H1 (cell line): ENCODE measurements around the gene PARG. TPM values are rescaled to one million over a fixed set of nuclear protein-coding genes. Genes with fewer than 3 reads are reported as not detected.

Experiments
- CTCF ChIA-PET: fragments of 300-600 bp; sonication (Branson Sonifier 250); formaldehyde crosslinking; loops from one replicate; lab custom pipeline; 2021; ENCODE audit not compliant: partially characterized antibody; lab: Charles Lee
- POLR2A ChIA-PET: fragments of 300-600 bp; sonication (Branson Sonifier 250); formaldehyde crosslinking; loops from one replicate; lab custom pipeline; 2021; ENCODE audit warnings: inconsistent platforms; ENCODE audit not compliant: partially characterized antibody; lab: Charles Lee
- DNase-seq, 2 experiments: peaks; one replicate each; pipeline versions ENCODE4 v3.0.0 to v3.0.0-alpha.2; 2010 to 2022; ENCODE audit warnings: low spot score in 2 of 2, low read depth in 1 of 2, mixed read lengths in 1 of 2
- FAIRE-seq: peaks from 2 replicates; lab custom pipeline; 2011; peaks lifted over from hg19 to GRCh38; lab: Jason Lieb, UNC
- H2AFZ ChIP-seq: 2 replicates; pipeline ENCODE4 v1.8.1; 2012; ENCODE audit warnings: low read length, inconsistent platforms
- H2AK5ac ChIP-seq: 2 replicates; pipeline ENCODE4 v1.6.1; 2013; ENCODE audit warnings: low read depth, low read length
- H2BK120ac ChIP-seq: replicated peaks from 2 replicates; pipeline ENCODE3; 2013; ENCODE audit warnings: low read depth, low read length, inconsistent platforms
- H2BK12ac ChIP-seq: 2 replicates; pipeline ENCODE4 v1.6.1; 2013; ENCODE audit warnings: low read depth, low read length
- H2BK15ac ChIP-seq: 2 replicates; pipeline ENCODE4 v1.6.1; 2013; ENCODE audit warnings: low read length
- H2BK20ac ChIP-seq: 2 replicates; pipeline ENCODE4 v1.6.1; 2013; ENCODE audit warnings: low read length
- H2BK5ac ChIP-seq: 2 replicates; pipeline ENCODE4 v1.6.1; 2013; ENCODE audit warnings: low read depth, low read length
- H3K14ac ChIP-seq: 2 replicates; pipeline ENCODE4 v1.6.1; 2013; ENCODE audit warnings: inconsistent platforms; ENCODE audit not compliant: insufficient read length
- H3K18ac ChIP-seq: 2 replicates; pipeline ENCODE4 v1.6.1; 2013; ENCODE audit warnings: low read length; ENCODE audit errors: extremely low read depth
- H3K23ac ChIP-seq: 2 replicates; pipeline ENCODE4 v1.6.1; 2013; ENCODE audit warnings: inconsistent platforms; ENCODE audit not compliant: insufficient read length
- H3K23me2 ChIP-seq: 2 replicates; pipeline ENCODE4 v1.6.1; 2013; ENCODE audit warnings: low read depth, low read length
- H3K27ac ChIP-seq: 2 replicates; pipeline ENCODE4 v1.6.1; 2011; ENCODE audit warnings: low read depth, low read length, inconsistent platforms
- H3K27me3 ChIP-seq, 4 experiments: replicated peaks in 1 of 4; 1 replicate in 1 of 4; 2 replicates in 3 of 4; pipeline versions ENCODE4 v1.6.1 to v1.8.1; 2011 to 2013; ENCODE audit warnings: low read length in 3 of 4, mild to moderate bottlenecking in 3 of 4, inconsistent platforms in 2 of 4, mixed read lengths in 2 of 4, moderate library complexity in 1 of 4; ENCODE audit not compliant: control insufficient read depth in 3 of 4, insufficient read depth in 3 of 4; ENCODE audit errors: extremely low read depth in 1 of 4
- H3K36me3 ChIP-seq, 4 experiments: 2 replicates each; pipeline versions ENCODE4 v1.6.1 to v1.8.1; 2011 to 2013; ENCODE audit warnings: mild to moderate bottlenecking in 4 of 4, low read length in 3 of 4, moderate library complexity in 2 of 4, control low read depth in 1 of 4, inconsistent platforms in 1 of 4; ENCODE audit not compliant: insufficient read depth in 4 of 4, control insufficient read depth in 2 of 4
- H3K4ac ChIP-seq: replicated peaks from 2 replicates; pipeline ENCODE3; 2013; ENCODE audit warnings: low read length, low read depth, mixed read lengths, inconsistent platforms; ENCODE audit not compliant: insufficient read length
- H3K4me1 ChIP-seq, 4 experiments: replicated peaks in 1 of 4; 1 replicate in 1 of 4; 2 replicates in 3 of 4; pipeline versions ENCODE4 v1.6.1 to v1.8.1; 2011 to 2013; ENCODE audit warnings: low read length in 3 of 4, inconsistent platforms in 2 of 4, mixed read lengths in 1 of 4; ENCODE audit not compliant: insufficient read depth in 4 of 4, control insufficient read depth in 3 of 4
- H3K4me2 ChIP-seq, 2 experiments: 2 replicates each; pipeline versions ENCODE4 v1.6.1 to v1.8.1; 2011 to 2013; ENCODE audit warnings: low read depth in 2 of 2, low read length in 2 of 2, control low read depth in 1 of 2, inconsistent platforms in 1 of 2, mild to moderate bottlenecking in 1 of 2; ENCODE audit not compliant: insufficient read depth in 1 of 2
- H3K4me3 ChIP-seq, 4 experiments: fragments of 200-600, 300-600 bp in 1 of 4; sonication (generic), shearing (Covaris generic), sonication (Bioruptor Twin) in 1 of 4; 2 replicates each; pipeline versions ENCODE4 v1.5.1 to v1.8.1; 2011 to 2016; ENCODE audit warnings: low read length in 4 of 4, low read depth in 3 of 4, control low read depth in 2 of 4, inconsistent platforms in 2 of 4, mild to moderate bottlenecking in 2 of 4, mixed read lengths in 1 of 4, moderate library complexity in 1 of 4; ENCODE audit not compliant: insufficient read depth in 2 of 4; ENCODE audit errors: extremely low read depth in 1 of 4
- H3K56ac ChIP-seq: replicated peaks from 2 replicates; pipeline ENCODE3; 2013; ENCODE audit warnings: low read depth, mild to moderate bottlenecking, mixed read lengths, low read length, inconsistent platforms; ENCODE audit not compliant: insufficient read length
- H3K79me1 ChIP-seq: 2 replicates; pipeline ENCODE4 v1.6.1; 2013; ENCODE audit warnings: low read depth, low read length, control low read depth
- H3K79me2 ChIP-seq, 2 experiments: 2 replicates each; pipeline versions ENCODE4 v1.6.1 to v1.8.1; 2012 to 2013; ENCODE audit warnings: low read length in 2 of 2, mild to moderate bottlenecking in 2 of 2, inconsistent platforms in 1 of 2; ENCODE audit not compliant: insufficient read depth in 2 of 2, control insufficient read depth in 1 of 2
- H3K9ac ChIP-seq, 4 experiments: replicated peaks in 1 of 4; 1 replicate in 1 of 4; 2 replicates in 3 of 4; pipeline versions ENCODE4 v1.6.1 to v1.8.1; 2011 to 2013; ENCODE audit warnings: low read depth in 3 of 4, low read length in 3 of 4, control low read depth in 2 of 4, mild to moderate bottlenecking in 2 of 4, moderate library complexity in 2 of 4, inconsistent platforms in 1 of 4; ENCODE audit errors: extremely low read depth in 1 of 4
- H3K9me3 ChIP-seq, 2 experiments: 2 replicates each; pipeline versions ENCODE4 v1.6.1 to v1.8.1; 2012 to 2013; ENCODE audit warnings: mild to moderate bottlenecking in 2 of 2, moderate library complexity in 2 of 2, control low read depth in 1 of 2, inconsistent platforms in 1 of 2, low read depth in 1 of 2, low read length in 1 of 2, mixed read lengths in 1 of 2; ENCODE audit not compliant: insufficient read depth in 2 of 2
- H4K20me1 ChIP-seq, 2 experiments: replicated peaks in 1 of 2; 2 replicates each; pipeline versions ENCODE3 to v1.8.1; 2011 to 2013; ENCODE audit warnings: inconsistent platforms in 2 of 2, low read length in 2 of 2, mild to moderate bottlenecking in 1 of 2; ENCODE audit not compliant: insufficient read depth in 2 of 2, control insufficient read depth in 1 of 2
- H4K5ac ChIP-seq: 2 replicates; pipeline ENCODE4 v1.6.1; 2013; ENCODE audit warnings: low read length, low read depth, mixed read lengths, inconsistent platforms; ENCODE audit not compliant: insufficient read length
- H4K8ac ChIP-seq: 2 replicates; pipeline ENCODE4 v1.8.0; 2013; ENCODE audit warnings: mild to moderate bottlenecking, moderate library complexity, low read length, inconsistent platforms; ENCODE audit not compliant: insufficient read depth; ENCODE audit errors: extremely low read depth
- H4K91ac ChIP-seq: replicated peaks from 2 replicates; pipeline ENCODE3; 2013; ENCODE audit warnings: low read length, mixed read lengths, inconsistent platforms; ENCODE audit not compliant: insufficient read length
- BCL11A ChIP-seq, 2 experiments: IDR thresholded peaks; one replicate each; pipeline ENCODE4 v1.6.1; 2011; ENCODE audit warnings: low read depth in 2 of 2, low read length in 2 of 2, mild to moderate bottlenecking in 2 of 2
- CBX8 ChIP-seq: fragments of 300-800, 300-1000 bp; sonication (generic); IDR thresholded peaks from 2 replicates; pipeline ENCODE4 v1.7.1; 2016; ENCODE audit warnings: low read depth, low read length, borderline replicate concordance
- CHD1 ChIP-seq: IDR thresholded peaks from 2 replicates; pipeline ENCODE4 v1.6.1; 2012; ENCODE audit warnings: low read depth, low read length, improper control_type of control experiment
- EGR1 ChIP-seq: IDR thresholded peaks from 2 replicates; pipeline ENCODE4 v1.6.1; 2011; ENCODE audit warnings: low read depth, low read length, borderline replicate concordance
- JUN ChIP-seq: IDR thresholded peaks from 2 replicates; pipeline ENCODE4 v1.6.1; 2011; ENCODE audit warnings: low read depth, mild to moderate bottlenecking, improper control_type of control experiment, low read length
- POLR2A ChIP-seq, 2 experiments: IDR thresholded peaks; 1 replicate in 1 of 2; 2 replicates in 1 of 2; pipeline ENCODE4 v1.6.1; 2011; ENCODE audit warnings: low read depth in 2 of 2, low read length in 2 of 2, mild to moderate bottlenecking in 2 of 2; ENCODE audit errors: control extremely low read depth in 1 of 2
- POU5F1 ChIP-seq: IDR thresholded peaks from 2 replicates; pipeline ENCODE4 v1.6.1; 2011; ENCODE audit warnings: low read depth, mild to moderate bottlenecking, low read length, moderate library complexity
- RFX5 ChIP-seq: IDR thresholded peaks from 2 replicates; pipeline ENCODE4 v1.6.1; 2011; ENCODE audit warnings: low read depth, low read length, improper control_type of control experiment, borderline replicate concordance
- SP1 ChIP-seq: IDR thresholded peaks from 2 replicates; pipeline ENCODE4 v1.6.1; 2011; ENCODE audit warnings: low read depth, low read length
- TAF7 ChIP-seq: optimal IDR thresholded peaks from 2 replicates; pipeline ENCODE3; 2011; ENCODE audit warnings: low read depth, mild to moderate bottlenecking, inconsistent platforms, low read length, moderate library complexity, borderline replicate concordance
- polyA plus RNA-seq, 7 experiments: library from polyadenylated mRNA; depleted of rRNA in 3 of 7; stranded (reverse) in 5 of 7; unstranded in 2 of 7; fragments of >200 nt in 5 of 7; fragments of 200-250 nt in 2 of 7; gene quantifications; 1 replicate in 5 of 7; 2 replicates in 1 of 7; 4 replicates in 1 of 7; pipeline versions ENCODE4 v1.2.1 to v1.2.3, GENCODE V29; 2011 to 2013; ENCODE audit warnings: missing spikeins in 2 of 7, mixed read lengths in 2 of 7
- total RNA-seq: library from RNA; stranded (reverse); fragmentation: NEBNext Ultra II Directional; extraction: Animal tissue kit (Norgen Biotek cat#: 25700); gene quantifications from 2 replicates; pipeline ENCODE4 v1.2.1, GENCODE V29; 2021
- TF ChIP-seq, protein P1 (sequence below), 3 experiments: IDR thresholded peaks; 1 replicate in 2 of 3; 2 replicates in 1 of 3; pipeline versions ENCODE4 v1.5.1 to v1.6.1; 2011; ENCODE audit warnings: low read length in 3 of 3, mild to moderate bottlenecking in 3 of 3, inconsistent platforms in 2 of 3, low read depth in 1 of 3, moderate library complexity in 1 of 3; ENCODE audit not compliant: insufficient read depth in 1 of 3; ENCODE audit errors: control extremely low read depth in 1 of 3
- TF ChIP-seq, protein P2 (sequence below): IDR thresholded peaks from 2 replicates; pipeline ENCODE4 v1.6.1; 2011; ENCODE audit warnings: low read length, improper control_type of control experiment

The PARG gene
- total and polyA plus RNA-seq, 2 of the 8 experiments (the other 6 are each of a cell fraction or from before 2014, with no cell fraction given) = 13.3 to 56.2 TPM

DNA sequence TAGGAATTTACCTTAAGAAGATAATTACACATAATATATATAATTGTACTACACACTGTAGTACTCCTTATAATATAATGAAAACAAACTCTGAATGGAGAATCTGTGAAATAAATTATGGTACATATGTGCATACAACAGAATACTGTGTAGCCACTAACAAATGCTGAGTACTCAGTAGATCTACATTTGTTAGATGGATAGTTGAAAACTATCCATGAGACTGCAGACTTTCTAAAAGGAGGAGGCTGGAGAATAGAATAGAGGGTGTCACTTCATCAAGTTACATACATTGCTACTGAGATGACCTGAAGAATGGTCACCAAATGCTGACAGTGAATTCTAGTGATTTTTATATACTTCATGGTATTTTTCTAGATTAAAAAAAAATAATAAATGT lies 111.0 kb downstream of the PARG start:
- H3K4me1 ChIP-seq = peaks cover 3 to 17% (median 12%) of the 10 kb centered on the region in 4 experiments; a peak in 6 of 7 replicates

More for the DNA sequence above, 111.0 kb downstream of the PARG start:
- no peak overlapping the region for H3K18ac ChIP-seq
- no peaks in the 10 kb centered on the region for H3K79me1 ChIP-seq
- no peak overlapping the region for H3K56ac ChIP-seq
- no peaks in the 10 kb centered on the region for H3K79me2 ChIP-seq
- H2AK5ac ChIP-seq = no peak overlapping the region
- FAIRE-seq = no peak
- H4K5ac ChIP-seq = peak overlapping the region; percentile 34
- H3K9ac ChIP-seq = no peak overlapping the region
- H3K4me2 ChIP-seq = peak overlapping the region; percentile 66 to 84
- no peaks in the 10 kb centered on the region for H3K27me3 ChIP-seq
- ChIA-PET CTCF (interaction anchor here (0.6 to 1.1 kb wide), 3 partner anchors 86 to 503 kb away, joined by 3 to 4 read pairs (median 3); no protein-coding TSS in a partner anchor), POLR2A (interaction anchor here (1.2 kb wide), 1 partner anchor 27 kb away, joined by 3 read pairs; no protein-coding TSS in a partner anchor)
- no peak for DNase-seq
- H2BK120ac ChIP-seq = no peak overlapping the region
- H2BK20ac ChIP-seq = no peak overlapping the region
- no peak overlapping the region for H4K91ac ChIP-seq
- H3K23ac ChIP-seq = no peak overlapping the region
- no peaks in the 10 kb centered on the region for H3K9me3 ChIP-seq
- H3K14ac ChIP-seq = no peak overlapping the region
- no peak overlapping the region for H2AFZ ChIP-seq
- H2BK12ac ChIP-seq = no peak overlapping the region; the same call in 1 of the 2 replicates
- H3K4me3 ChIP-seq = peak overlapping the region in 1 of 4 experiments; percentile 20; a peak in 1 of 8 replicates
- no peak overlapping the region for H2BK15ac ChIP-seq
- H4K20me1 ChIP-seq = no peaks in the 10 kb centered on the region
- no peak for TF ChIP-seq RFX5
- TF ChIP-seq JUN = no peak
- TF ChIP-seq BCL11A (IDR thresholded peaks at IDR 0.05; ENCODE audit: low read depth in 2 of 2, low read length in 2 of 2) = no peak
- TF ChIP-seq EGR1 = no peak
- TF ChIP-seq TAF7 = no peak
- TF ChIP-seq, protein P1, sequence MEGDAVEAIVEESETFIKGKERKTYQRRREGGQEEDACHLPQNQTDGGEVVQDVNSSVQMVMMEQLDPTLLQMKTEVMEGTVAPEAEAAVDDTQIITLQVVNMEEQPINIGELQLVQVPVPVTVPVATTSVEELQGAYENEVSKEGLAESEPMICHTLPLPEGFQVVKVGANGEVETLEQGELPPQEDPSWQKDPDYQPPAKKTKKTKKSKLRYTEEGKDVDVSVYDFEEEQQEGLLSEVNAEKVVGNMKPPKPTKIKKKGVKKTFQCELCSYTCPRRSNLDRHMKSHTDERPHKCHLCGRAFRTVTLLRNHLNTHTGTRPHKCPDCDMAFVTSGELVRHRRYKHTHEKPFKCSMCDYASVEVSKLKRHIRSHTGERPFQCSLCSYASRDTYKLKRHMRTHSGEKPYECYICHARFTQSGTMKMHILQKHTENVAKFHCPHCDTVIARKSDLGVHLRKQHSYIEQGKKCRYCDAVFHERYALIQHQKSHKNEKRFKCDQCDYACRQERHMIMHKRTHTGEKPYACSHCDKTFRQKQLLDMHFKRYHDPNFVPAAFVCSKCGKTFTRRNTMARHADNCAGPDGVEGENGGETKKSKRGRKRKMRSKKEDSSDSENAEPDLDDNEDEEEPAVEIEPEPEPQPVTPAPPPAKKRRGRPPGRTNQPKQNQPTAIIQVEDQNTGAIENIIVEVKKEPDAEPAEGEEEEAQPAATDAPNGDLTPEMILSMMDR (IDR thresholded peaks at IDR 0.05; ENCODE audit: control extremely low read depth in 1 of 3, insufficient read depth in 1 of 3, low read depth in 1 of 3, low read length in 3 of 3) = no peak
- TF ChIP-seq POU5F1 = no peak
- TF ChIP-seq, protein P2, sequence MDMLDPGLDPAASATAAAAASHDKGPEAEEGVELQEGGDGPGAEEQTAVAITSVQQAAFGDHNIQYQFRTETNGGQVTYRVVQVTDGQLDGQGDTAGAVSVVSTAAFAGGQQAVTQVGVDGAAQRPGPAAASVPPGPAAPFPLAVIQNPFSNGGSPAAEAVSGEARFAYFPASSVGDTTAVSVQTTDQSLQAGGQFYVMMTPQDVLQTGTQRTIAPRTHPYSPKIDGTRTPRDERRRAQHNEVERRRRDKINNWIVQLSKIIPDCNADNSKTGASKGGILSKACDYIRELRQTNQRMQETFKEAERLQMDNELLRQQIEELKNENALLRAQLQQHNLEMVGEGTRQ = no peak
- no peak for TF ChIP-seq CBX8
- TF ChIP-seq POLR2A (IDR thresholded peaks at IDR 0.05; ENCODE audit: control extremely low read depth in 1 of 2, low read depth in 2 of 2, low read length in 2 of 2) = no peak
- TF ChIP-seq SP1 = no peak
- no peak for TF ChIP-seq CHD1
- TF ChIP-seq, all 59 proteins: peak for 0
- Histone ChIP-seq H3K36me3 (peaks cover 0 to 9% (median 3%) of the 10 kb centered on the region in 4 experiments; a peak in 2 of 8 replicates), H4K8ac (no peak overlapping the region), H3K4ac (no peak overlapping the region), H3K23me2 (no peaks in the 10 kb centered on the region), H3K27ac (no peak overlapping the region), H2BK5ac (peak overlapping the region; percentile 56; the same call in 1 of the 2 replicates)
